SK-N-SH treated with all-trans-retinoic acid at 6 μM for 48 hours (cell line): ENCODE measurements around the gene CCDC57.

Source experiments
- ATAC-seq: fragments of 200-7000 bp; cut with Tn5 transposase; 3 replicates; pipeline ENCODE4 v1.9.1; 2020; ENCODE audit warnings: mild to moderate bottlenecking, moderate library complexity
- ARNTL ChIP-seq: fragments of 450-650 bp; formaldehyde crosslinking; IDR thresholded peaks from 2 replicates; pipeline ENCODE4 v1.5.0; 2020; ENCODE audit warnings: low read depth, mild to moderate bottlenecking, moderate library complexity, borderline replicate concordance
- BACH2 ChIP-seq: fragments of 250-450 bp; sonication (Bioruptor Pico); IDR thresholded peaks from 2 replicates; pipeline ENCODE4 v1.9.0; 2021; ENCODE audit warnings: mild to moderate bottlenecking, borderline replicate concordance
- CSDC2 ChIP-seq: fragments of 250-450 bp; sonication (Bioruptor Pico); IDR thresholded peaks from 2 replicates; pipeline ENCODE4 v1.5.0; 2020; ENCODE audit warnings: mild to moderate bottlenecking, moderate library complexity
- ESRRG ChIP-seq: fragments of 250-450 bp; sonication (Bioruptor Pico); IDR thresholded peaks from 2 replicates; pipeline ENCODE4 v1.6.1; 2021; ENCODE audit warnings: mild to moderate bottlenecking
- GLIS3 ChIP-seq: fragments of 250-450 bp; sonication (Bioruptor Pico); IDR thresholded peaks from 2 replicates; pipeline ENCODE4 v1.5.0; 2020; ENCODE audit warnings: mild to moderate bottlenecking, moderate library complexity
- ISL1 ChIP-seq: fragments of 250-450 bp; sonication (Bioruptor Pico); IDR thresholded peaks from 2 replicates; pipeline ENCODE4 v2.1.2; 2022; ENCODE audit warnings: mild to moderate bottlenecking, moderate library complexity
- OSR1 ChIP-seq: fragments of 250-450 bp; sonication (Bioruptor Pico); IDR thresholded peaks from 2 replicates; pipeline ENCODE4 v1.8.0; 2022; ENCODE audit warnings: moderate library complexity, mild to moderate bottlenecking, inconsistent platforms
- PPARA ChIP-seq: fragments of 250-450 bp; sonication (Bioruptor Pico); IDR thresholded peaks from 2 replicates; pipeline ENCODE4 v1.5.0; 2020; ENCODE audit warnings: mild to moderate bottlenecking, borderline replicate concordance
- RARB ChIP-seq: fragments of 250-450 bp; sonication (Bioruptor Pico); IDR thresholded peaks from 2 replicates; pipeline ENCODE4 v1.8.0; 2021; ENCODE audit warnings: mild to moderate bottlenecking, moderate library complexity
- SNAI2 ChIP-seq: fragments of 250-450 bp; sonication (Bioruptor Pico); IDR thresholded peaks from 2 replicates; pipeline ENCODE4 v1.5.0; 2020; ENCODE audit warnings: mild to moderate bottlenecking, moderate library complexity
- TCF4 ChIP-seq: fragments of 250-450 bp; sonication (Bioruptor Pico); IDR thresholded peaks from 2 replicates; pipeline ENCODE4 v1.8.0; 2021; ENCODE audit warnings: mild to moderate bottlenecking, moderate library complexity, borderline replicate concordance
- TOX ChIP-seq: fragments of 250-450 bp; sonication (Bioruptor Pico); IDR thresholded peaks from 2 replicates; pipeline ENCODE4 v1.8.0; 2021; ENCODE audit warnings: mild to moderate bottlenecking, moderate library complexity, borderline replicate concordance
- ZC3H10 ChIP-seq: fragments of 250-450 bp; sonication (Bioruptor Pico); IDR thresholded peaks from 2 replicates; pipeline ENCODE4 v1.5.1; 2021; ENCODE audit warnings: mild to moderate bottlenecking, moderate library complexity
- ZFP3 ChIP-seq: fragments of 250-450 bp; sonication (Bioruptor Pico); IDR thresholded peaks from 2 replicates; pipeline ENCODE4 v1.5.0; 2020; ENCODE audit warnings: mild to moderate bottlenecking, moderate library complexity
- ZFP30 ChIP-seq: fragments of 450-650 bp; formaldehyde crosslinking; IDR thresholded peaks from 2 replicates; pipeline ENCODE4 v1.5.0; 2022; ENCODE audit warnings: mild to moderate bottlenecking, moderate library complexity
- ZNF565 ChIP-seq: fragments of 450-650 bp; formaldehyde crosslinking; conservative IDR thresholded peaks from 2 replicates; pipeline ENCODE4 v1.5.0; 2020; ENCODE audit warnings: low read depth, mild to moderate bottlenecking, moderate library complexity
- ZNF70 ChIP-seq: fragments of 450-650 bp; formaldehyde crosslinking; IDR thresholded peaks from 2 replicates; pipeline ENCODE4 v1.5.0; 2020; ENCODE audit warnings: mild to moderate bottlenecking, moderate library complexity
- ZNF8 ChIP-seq: fragments of 450-650 bp; formaldehyde crosslinking; IDR thresholded peaks from 2 replicates; pipeline ENCODE4 v1.5.0; 2020; ENCODE audit warnings: mild to moderate bottlenecking, moderate library complexity
- TF ChIP-seq, protein P1 (sequence below): fragments of 250-450 bp; sonication (Bioruptor Pico); IDR thresholded peaks from 2 replicates; pipeline ENCODE4 v1.5.1; 2020; ENCODE audit warnings: low read depth, mild to moderate bottlenecking, moderate library complexity
- TF ChIP-seq, protein P2 (sequence below): fragments of 250-450 bp; sonication (Bioruptor Pico); IDR thresholded peaks from 2 replicates; pipeline ENCODE4 v1.5.1; 2021; ENCODE audit warnings: mild to moderate bottlenecking, moderate library complexity
- TF ChIP-seq, protein P3 (sequence below): fragments of 250-450 bp; sonication (Bioruptor Pico); IDR thresholded peaks from 2 replicates; pipeline ENCODE4 v1.8.0; 2020; ENCODE audit warnings: mild to moderate bottlenecking, moderate library complexity, borderline replicate concordance
- TF ChIP-seq, protein P4 (sequence below): fragments of 250-450 bp; sonication (Bioruptor Pico); IDR thresholded peaks from 2 replicates; pipeline ENCODE4 v1.5.0; 2020; ENCODE audit warnings: mild to moderate bottlenecking, moderate library complexity

Gene CCDC57

DNA sequence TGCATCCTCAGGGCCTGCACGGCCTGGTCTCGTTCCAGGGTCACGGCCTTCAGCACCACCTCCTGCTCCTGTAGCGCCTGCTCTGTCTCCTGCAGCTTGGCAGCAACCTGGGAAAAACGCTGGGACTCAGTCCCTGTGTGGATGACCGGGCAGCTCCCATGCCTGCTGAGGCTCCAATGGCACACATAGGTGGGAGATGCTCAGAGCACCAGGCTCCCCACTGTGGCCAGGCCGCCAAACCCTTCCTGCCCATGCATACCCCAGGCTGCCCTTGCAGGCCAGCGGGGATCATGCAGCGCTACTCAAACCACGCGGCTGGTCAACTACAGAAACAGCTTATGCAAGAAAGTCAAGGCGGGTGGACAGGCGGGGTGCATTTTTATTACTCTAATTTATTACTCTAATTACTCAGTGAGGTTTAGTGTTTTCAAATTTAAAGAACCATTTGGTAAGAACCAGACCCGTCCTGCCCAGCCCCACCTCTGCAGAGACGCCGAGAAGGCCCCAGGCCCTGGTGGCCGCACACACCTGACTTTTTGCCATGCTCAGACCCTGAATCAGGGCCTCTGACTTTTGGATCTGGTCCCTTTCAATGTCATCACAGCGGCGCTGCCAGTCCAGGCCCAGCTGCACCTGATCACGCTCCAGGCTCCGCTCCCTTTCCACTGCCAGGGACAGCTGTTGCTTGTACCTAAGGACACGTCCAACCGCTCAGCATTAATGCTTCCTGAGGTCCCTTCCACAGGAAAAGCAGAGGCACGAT lies 34.0 kb downstream of the CCDC57 start:
- TF ChIP-seq ZFP30, result no peak
- ATAC-seq, result no peak

DNA sequence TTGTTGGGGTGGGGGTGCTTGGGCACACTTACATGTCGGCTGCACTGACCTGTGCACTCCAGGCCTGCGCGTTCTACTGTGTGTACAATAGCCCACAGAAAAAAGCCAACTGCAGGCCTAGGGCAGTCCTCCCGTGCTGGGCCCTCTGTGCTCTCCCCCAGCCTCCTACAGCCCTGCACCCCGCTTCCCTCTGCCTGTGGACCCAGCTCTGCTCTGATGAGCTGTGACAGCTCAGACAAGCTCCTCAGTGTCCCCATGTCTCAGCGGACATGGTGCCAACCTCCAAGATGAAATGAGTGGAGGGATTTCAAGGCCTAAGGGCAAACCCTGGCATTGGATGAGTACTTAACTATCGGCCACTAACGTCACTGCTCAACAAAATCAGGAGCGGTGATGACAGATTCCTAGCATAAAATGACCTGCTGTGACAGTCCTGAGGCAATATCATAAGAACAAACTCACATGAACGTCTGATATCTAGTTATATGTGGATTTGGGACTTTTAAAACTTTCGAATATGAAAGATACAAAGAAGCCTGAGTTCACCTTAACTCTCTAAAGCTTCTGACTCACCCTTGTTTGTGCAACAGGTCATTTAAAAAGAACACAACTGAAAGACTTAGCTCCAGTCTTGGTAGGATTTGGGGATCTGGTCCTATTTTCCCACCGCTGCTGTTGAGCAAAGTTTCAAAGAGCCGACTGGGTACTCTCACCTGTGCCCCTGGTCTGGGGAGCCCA lies 34.7 kb downstream of the CCDC57 start:
- ATAC-seq, result no peak

DNA sequence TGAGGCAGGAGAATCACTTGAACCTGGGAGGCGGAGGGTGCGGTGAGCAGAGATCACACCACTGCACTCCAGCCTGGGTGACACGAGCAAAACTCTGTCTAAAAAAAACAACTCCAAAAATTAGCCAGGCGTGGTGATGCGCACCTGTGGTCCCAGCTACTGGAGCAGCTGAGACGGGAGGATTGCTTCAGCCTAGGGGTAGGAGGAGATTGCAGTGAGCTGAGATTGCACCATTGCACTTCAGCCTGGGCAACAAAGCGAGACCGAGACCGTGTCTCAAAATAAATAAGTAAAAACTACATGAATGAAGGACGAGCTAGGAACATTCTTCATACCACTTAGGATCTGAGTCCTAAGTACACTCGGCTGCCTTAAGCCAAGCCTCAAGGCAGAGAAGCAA lies 35.4 kb downstream of the CCDC57 start:
- TF ChIP-seq ZC3H10 (CRISPR knock-in tag) (no peak), TOX (CRISPR knock-in tag) (no peak), ZNF565 (CRISPR knock-in tag) (no peak), GLIS3 (CRISPR knock-in tag) (no peak), ZNF8 (CRISPR knock-in tag) (no peak), ZFP3 (no peak), PPARA (CRISPR knock-in tag) (no peak), CSDC2 (no peak), ZNF70 (CRISPR knock-in tag) (no peak), BACH2 (no peak)
- TF ChIP-seq, all 23 proteins: peak for 0

More for the DNA sequence above, 34.7 kb downstream of the CCDC57 start:
- TF ChIP-seq ISL1 (CRISPR knock-in tag) (no peak), ZNF565 (CRISPR knock-in tag) (no peak), TOX (CRISPR knock-in tag) (no peak), ZNF70 (CRISPR knock-in tag) (no peak), PPARA (CRISPR knock-in tag) (no peak), ZC3H10 (CRISPR knock-in tag) (no peak), ARNTL (CRISPR knock-in tag) (no peak), ESRRG (no peak), RARB (no peak), BACH2 (no peak), OSR1 (CRISPR knock-in tag) (no peak), TCF4 (CRISPR knock-in tag) (no peak), SNAI2 (no peak), CSDC2 (no peak)
- TF ChIP-seq, protein P1, sequence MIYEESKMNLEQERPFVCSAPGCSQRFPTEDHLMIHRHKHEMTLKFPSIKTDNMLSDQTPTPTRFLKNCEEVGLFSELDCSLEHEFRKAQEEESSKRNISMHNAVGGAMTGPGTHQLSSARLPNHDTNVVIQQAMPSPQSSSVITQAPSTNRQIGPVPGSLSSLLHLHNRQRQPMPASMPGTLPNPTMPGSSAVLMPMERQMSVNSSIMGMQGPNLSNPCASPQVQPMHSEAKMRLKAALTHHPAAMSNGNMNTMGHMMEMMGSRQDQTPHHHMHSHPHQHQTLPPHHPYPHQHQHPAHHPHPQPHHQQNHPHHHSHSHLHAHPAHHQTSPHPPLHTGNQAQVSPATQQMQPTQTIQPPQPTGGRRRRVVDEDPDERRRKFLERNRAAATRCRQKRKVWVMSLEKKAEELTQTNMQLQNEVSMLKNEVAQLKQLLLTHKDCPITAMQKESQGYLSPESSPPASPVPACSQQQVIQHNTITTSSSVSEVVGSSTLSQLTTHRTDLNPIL (CRISPR knock-in tag), result no peak
- TF ChIP-seq, protein P2, sequence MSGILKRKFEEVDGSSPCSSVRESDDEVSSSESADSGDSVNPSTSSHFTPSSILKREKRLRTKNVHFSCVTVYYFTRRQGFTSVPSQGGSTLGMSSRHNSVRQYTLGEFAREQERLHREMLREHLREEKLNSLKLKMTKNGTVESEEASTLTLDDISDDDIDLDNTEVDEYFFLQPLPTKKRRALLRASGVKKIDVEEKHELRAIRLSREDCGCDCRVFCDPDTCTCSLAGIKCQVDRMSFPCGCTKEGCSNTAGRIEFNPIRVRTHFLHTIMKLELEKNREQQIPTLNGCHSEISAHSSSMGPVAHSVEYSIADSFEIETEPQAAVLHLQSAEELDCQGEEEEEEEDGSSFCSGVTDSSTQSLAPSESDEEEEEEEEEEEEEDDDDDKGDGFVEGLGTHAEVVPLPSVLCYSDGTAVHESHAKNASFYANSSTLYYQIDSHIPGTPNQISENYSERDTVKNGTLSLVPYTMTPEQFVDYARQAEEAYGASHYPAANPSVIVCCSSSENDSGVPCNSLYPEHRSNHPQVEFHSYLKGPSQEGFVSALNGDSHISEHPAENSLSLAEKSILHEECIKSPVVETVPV, result no peak
- TF ChIP-seq, protein P3, sequence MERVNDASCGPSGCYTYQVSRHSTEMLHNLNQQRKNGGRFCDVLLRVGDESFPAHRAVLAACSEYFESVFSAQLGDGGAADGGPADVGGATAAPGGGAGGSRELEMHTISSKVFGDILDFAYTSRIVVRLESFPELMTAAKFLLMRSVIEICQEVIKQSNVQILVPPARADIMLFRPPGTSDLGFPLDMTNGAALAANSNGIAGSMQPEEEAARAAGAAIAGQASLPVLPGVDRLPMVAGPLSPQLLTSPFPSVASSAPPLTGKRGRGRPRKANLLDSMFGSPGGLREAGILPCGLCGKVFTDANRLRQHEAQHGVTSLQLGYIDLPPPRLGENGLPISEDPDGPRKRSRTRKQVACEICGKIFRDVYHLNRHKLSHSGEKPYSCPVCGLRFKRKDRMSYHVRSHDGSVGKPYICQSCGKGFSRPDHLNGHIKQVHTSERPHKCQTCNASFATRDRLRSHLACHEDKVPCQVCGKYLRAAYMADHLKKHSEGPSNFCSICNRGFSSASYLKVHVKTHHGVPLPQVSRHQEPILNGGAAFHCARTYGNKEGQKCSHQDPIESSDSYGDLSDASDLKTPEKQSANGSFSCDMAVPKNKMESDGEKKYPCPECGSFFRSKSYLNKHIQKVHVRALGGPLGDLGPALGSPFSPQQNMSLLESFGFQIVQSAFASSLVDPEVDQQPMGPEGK (CRISPR knock-in tag), result no peak
- TF ChIP-seq, protein P4, sequence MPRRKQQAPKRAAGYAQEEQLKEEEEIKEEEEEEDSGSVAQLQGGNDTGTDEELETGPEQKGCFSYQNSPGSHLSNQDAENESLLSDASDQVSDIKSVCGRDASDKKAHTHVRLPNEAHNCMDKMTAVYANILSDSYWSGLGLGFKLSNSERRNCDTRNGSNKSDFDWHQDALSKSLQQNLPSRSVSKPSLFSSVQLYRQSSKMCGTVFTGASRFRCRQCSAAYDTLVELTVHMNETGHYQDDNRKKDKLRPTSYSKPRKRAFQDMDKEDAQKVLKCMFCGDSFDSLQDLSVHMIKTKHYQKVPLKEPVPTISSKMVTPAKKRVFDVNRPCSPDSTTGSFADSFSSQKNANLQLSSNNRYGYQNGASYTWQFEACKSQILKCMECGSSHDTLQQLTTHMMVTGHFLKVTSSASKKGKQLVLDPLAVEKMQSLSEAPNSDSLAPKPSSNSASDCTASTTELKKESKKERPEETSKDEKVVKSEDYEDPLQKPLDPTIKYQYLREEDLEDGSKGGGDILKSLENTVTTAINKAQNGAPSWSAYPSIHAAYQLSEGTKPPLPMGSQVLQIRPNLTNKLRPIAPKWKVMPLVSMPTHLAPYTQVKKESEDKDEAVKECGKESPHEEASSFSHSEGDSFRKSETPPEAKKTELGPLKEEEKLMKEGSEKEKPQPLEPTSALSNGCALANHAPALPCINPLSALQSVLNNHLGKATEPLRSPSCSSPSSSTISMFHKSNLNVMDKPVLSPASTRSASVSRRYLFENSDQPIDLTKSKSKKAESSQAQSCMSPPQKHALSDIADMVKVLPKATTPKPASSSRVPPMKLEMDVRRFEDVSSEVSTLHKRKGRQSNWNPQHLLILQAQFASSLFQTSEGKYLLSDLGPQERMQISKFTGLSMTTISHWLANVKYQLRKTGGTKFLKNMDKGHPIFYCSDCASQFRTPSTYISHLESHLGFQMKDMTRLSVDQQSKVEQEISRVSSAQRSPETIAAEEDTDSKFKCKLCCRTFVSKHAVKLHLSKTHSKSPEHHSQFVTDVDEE (CRISPR knock-in tag), result no peak

More for the DNA sequence above, 35.4 kb downstream of the CCDC57 start:
- ATAC-seq, result no peak
